Body of pancreas (tissue), 4 donors: ENCODE data around the gene HIBADH. TPM values are rescaled to one million over a fixed set of nuclear protein-coding genes. Genes with fewer than 3 reads are reported as not detected.
"Not testable (repeated sequence)": the region's sequence is repeated elsewhere in the genome, so short reads cannot be mapped to it uniquely, and the experiment has no call there.

Experiments
- ATAC-seq: fragments of 150-250 bp; one replicate; pipeline ENCODE4 v1.9.1; 2016
- DNase-seq, 4 donors: peaks; one replicate each; pipeline ENCODE4 v3.0.0-alpha.2; 2019
- H3K27ac ChIP-seq, 4 donors: fragments of 200-600 bp; sonication (generic); 1 replicate in 3 of 4; 2 replicates in 1 of 4; pipeline versions ENCODE4 v1.5.1 to v1.6.1; 2016 to 2019; ENCODE audit warnings: mild to moderate bottlenecking in 1 of 4, mixed read lengths in 1 of 4, moderate library complexity in 1 of 4
- H3K27me3 ChIP-seq, 2 donors: fragments of 200-600 bp; sonication (generic); one replicate each; pipeline ENCODE4 v1.6.0; 2016; ENCODE audit warnings: mild to moderate bottlenecking in 1 of 2
- H3K36me3 ChIP-seq, 2 donors: fragments of 200-600 bp; sonication (generic); replicated peaks in 1 of 2; 2 replicates each; pipeline ENCODE4 v1.5.1; 2016; ENCODE audit warnings: low read depth in 2 of 2; ENCODE audit not compliant: insufficient read depth in 1 of 2
- H3K4me1 ChIP-seq: fragments of 200-600 bp; sonication (generic); one replicate; pipeline ENCODE4 v1.6.0; 2016
- H3K4me3 ChIP-seq, 2 donors: fragments of 200-600 bp; sonication (generic); 1 replicate in 1 of 2; 2 replicates in 1 of 2; pipeline ENCODE4 v1.5.1; 2016 to 2019
- H3K9me3 ChIP-seq, 3 donors: fragments of 200-600 bp; sonication (generic); 1 replicate in 2 of 3; 2 replicates in 1 of 3; pipeline ENCODE4 v1.5.1; 2016
- POLR2A ChIP-seq, 3 donors: fragments of 450-650 bp; IDR thresholded peaks; one replicate each; pipeline ENCODE4 v1.6.1; 2016; ENCODE audit warnings: antibody characterized with exemption in 3 of 3, mild to moderate bottlenecking in 2 of 3
- WGBS, 2 donors: methylation state at CpG; one replicate each; pipeline ENCODE4 v1.1.5; 2017; 5-methylcytosine and 5-hydroxymethylcytosine counted together
- intact Hi-C: fragments of 100-400 bp; cut with DNase I; formaldehyde crosslinking; loops from one replicate; pipeline ENCODE4 v1.15.1; 2023
- total RNA-seq, 2 donors: library from RNA; depleted of rRNA; stranded (reverse); fragments of >200 nt; gene quantifications; one replicate each; pipeline ENCODE4 v1.1.0, GENCODE V29; 2016
- TF ChIP-seq, protein P1 (sequence below), 7 experiments: fragments of 450-650 bp in 4 of 7; fragments of 200-600 bp in 3 of 7; sonication (generic) in 3 of 7; IDR thresholded peaks; one replicate each; pipeline ENCODE4 v1.5.1; 2016 to 2019; ENCODE audit warnings: antibody characterized with exemption in 7 of 7

HIBADH gene
- total RNA-seq, 2 donors from 2014 or later = 22.1 to 31.0 TPM

DNA sequence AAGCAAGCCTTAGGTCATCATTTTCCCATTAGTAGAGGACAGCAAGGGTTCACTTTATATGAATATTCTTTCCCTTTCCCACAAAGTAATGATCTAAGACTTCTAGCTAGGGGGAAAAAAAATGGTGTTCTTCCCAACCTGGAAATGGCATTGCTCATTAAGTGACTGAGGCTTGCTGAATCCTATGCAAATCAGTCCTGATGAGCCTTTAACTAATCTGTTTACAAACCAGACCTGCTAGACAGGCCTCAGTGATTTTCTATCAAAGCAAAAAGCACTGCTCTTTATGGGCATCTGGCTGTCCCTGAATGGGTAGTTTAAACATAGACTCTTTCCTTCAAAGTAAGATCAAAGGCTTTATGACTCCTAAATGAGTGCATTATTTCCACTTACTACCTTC, 146.3 kb downstream of the HIBADH start:
- Histone ChIP-seq H3K36me3 (no peaks in the 10 kb centered on the region), H3K27ac (no peak overlapping the region), H3K4me1 (no peaks in the 10 kb centered on the region), H3K27me3 (no peaks in the 10 kb centered on the region), H3K4me3 (no peak overlapping the region), H3K9me3 (no peaks in the 10 kb centered on the region)
- DNase-seq (no peak), ATAC-seq (no peak)
- intact Hi-C loops = no loop called here
- TF ChIP-seq, protein P1, sequence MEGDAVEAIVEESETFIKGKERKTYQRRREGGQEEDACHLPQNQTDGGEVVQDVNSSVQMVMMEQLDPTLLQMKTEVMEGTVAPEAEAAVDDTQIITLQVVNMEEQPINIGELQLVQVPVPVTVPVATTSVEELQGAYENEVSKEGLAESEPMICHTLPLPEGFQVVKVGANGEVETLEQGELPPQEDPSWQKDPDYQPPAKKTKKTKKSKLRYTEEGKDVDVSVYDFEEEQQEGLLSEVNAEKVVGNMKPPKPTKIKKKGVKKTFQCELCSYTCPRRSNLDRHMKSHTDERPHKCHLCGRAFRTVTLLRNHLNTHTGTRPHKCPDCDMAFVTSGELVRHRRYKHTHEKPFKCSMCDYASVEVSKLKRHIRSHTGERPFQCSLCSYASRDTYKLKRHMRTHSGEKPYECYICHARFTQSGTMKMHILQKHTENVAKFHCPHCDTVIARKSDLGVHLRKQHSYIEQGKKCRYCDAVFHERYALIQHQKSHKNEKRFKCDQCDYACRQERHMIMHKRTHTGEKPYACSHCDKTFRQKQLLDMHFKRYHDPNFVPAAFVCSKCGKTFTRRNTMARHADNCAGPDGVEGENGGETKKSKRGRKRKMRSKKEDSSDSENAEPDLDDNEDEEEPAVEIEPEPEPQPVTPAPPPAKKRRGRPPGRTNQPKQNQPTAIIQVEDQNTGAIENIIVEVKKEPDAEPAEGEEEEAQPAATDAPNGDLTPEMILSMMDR (IDR thresholded peaks at IDR 0.05) = no peak

DNA sequence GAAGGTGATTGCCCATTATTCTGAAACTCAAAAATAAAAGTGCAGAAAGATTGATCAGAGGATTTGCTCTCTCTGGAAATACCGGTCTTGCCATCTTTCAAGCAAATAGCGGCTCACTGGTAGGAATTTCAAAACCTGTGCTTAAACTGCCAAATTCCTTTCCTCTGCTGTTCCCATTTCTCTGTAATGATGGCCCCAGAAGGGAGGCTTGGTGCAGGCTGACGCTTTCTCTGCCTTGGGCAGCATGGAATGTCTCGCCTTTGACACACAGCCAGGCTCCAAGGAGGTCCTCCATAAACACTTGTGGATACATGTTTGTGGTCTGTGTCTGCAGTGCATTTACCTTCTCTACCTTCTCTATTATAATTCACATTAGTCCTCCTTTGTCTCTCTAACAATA, 146.8 kb downstream of the HIBADH start:
- Histone ChIP-seq H3K4me1 (no peaks in the 10 kb centered on the region), H3K4me3 (no peak overlapping the region), H3K27ac (no peak overlapping the region), H3K9me3 (no peaks in the 10 kb centered on the region), H3K27me3 (no peaks in the 10 kb centered on the region), H3K36me3 (no peaks in the 10 kb centered on the region)
- WGBS, 2 donors = 88 to 89% methylated on average over 4 of the region's 4 CpGs
- TF ChIP-seq, protein P1 (IDR thresholded peaks at IDR 0.05) = no peak
- no peak for TF ChIP-seq POLR2A (IDR thresholded peaks at IDR 0.05)
- intact Hi-C loops = no loop called here
- DNase-seq (no peak), ATAC-seq (no peak)

DNA sequence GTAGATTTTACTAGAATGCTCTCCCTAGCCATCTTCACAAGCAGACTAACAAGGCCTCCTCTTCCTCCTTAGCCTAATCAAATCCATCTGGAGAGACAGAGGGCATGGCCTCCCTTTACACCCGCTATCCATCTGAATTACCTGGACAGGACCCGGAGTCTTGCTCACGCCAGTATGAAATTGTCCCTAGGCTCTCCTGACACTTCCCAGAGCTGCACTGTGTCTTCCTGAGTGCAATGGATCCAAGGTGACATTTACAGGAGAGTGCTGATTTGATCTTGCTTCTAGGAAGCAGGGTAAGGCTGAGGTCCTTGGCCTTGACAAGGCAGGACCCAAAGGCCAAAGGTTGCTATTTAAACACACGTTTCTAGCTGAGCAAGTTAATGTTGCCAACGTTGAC, 147.8 kb downstream of the HIBADH start:
- Histone ChIP-seq H3K4me3 (no peak overlapping the region), H3K27ac (no peak overlapping the region), H3K36me3 (no peaks in the 10 kb centered on the region), H3K9me3 (no peaks in the 10 kb centered on the region), H3K27me3 (no peaks in the 10 kb centered on the region), H3K4me1 (no peaks in the 10 kb centered on the region)
- ATAC-seq (no peak), DNase-seq (no peak)
- TF ChIP-seq, protein P1 (IDR thresholded peaks at IDR 0.05) = no peak
- no peak for TF ChIP-seq POLR2A (IDR thresholded peaks at IDR 0.05)
- intact Hi-C loops = no loop called here
- 66 to 67% methylated on average over 5 of the region's 5 CpGs for WGBS, 2 donors

DNA sequence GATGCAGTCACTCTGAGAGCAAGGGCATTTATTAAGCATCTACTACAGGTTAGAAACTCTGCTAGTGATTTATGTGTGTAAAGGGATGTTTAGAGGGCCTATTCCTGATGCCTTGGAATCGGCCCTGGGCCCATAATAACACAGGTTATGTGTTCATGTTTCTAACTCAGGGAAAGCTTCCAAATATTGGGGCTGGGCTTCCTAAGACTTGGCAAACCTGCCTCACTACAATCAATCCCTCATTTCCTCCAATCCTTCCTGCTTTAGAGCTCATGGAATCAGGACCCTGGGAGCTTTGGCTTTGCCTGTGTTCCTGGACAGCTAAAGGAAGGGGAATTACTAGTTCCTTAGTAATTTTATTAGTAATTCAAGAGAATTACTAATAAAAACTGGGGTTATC, 148.8 kb downstream of the HIBADH start:
- H3K4me3 ChIP-seq = no peak overlapping the region
- H3K27me3 ChIP-seq = no peaks in the 10 kb centered on the region
- WGBS, 2 donors = 40 to 53% methylated on average over 1 of the region's 1 CpG
- H3K9me3 ChIP-seq = no peaks in the 10 kb centered on the region
- no peak for TF ChIP-seq POLR2A (IDR thresholded peaks at IDR 0.05)
- no peaks in the 10 kb centered on the region for H3K36me3 ChIP-seq
- no peak overlapping the region for H3K27ac ChIP-seq
- ATAC-seq = no peak
- H3K4me1 ChIP-seq = no peaks in the 10 kb centered on the region
- intact Hi-C loops = no loop called here
- DNase-seq = no peak

DNA sequence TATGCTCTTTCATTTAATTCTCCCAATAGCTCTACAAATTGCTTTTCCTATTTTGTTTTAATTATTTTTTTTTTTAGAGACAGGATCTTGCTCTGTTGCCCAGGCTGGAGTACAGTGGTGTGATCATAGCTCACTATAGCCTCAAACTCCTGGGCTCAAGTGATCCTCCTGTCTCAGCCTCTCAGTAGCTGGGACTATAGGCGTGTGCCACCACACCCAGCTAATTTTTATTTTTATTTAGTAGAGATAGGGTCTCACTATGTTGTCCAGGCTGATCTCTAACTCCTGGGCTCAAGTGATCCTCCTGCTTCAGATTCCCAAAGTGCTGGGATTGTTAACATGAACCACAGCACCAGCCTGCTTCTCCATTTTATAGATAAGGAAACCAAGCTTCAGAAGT, 151.3 kb downstream of the HIBADH start:
- ATAC-seq, H3K9me3 ChIP-seq, H3K4me1 ChIP-seq, H3K36me3 ChIP-seq, H3K4me3 ChIP-seq, H3K27ac ChIP-seq, intact Hi-C loops, H3K27me3 ChIP-seq, DNase-seq: not testable (repeated sequence)
- WGBS, 2 donors = 95 to 100% methylated on average over 1 of the region's 1 CpG

DNA sequence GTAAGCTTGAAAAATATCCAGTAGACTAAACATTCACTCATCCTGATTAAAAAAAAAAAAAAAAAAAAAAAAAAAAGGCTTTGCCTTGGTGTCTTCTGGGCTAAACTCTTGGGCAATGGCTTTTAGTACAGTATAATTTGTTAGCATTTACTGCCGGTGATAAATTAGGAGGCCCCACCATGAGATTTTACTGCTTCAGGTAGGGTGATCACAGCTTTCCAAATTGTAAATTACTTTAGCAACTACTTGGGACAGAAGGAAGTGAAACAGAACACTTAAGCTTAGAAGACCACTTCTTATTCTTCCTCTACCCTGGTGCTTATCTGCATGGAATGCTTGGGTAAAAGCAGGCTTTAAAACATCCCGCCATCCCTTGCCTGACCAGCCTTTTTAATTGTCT, 152.1 kb downstream of the HIBADH start:
- Histone ChIP-seq H3K9me3 (no peaks in the 10 kb centered on the region), H3K4me3 (no peak overlapping the region), H3K27me3 (no peaks in the 10 kb centered on the region), H3K4me1 (no peaks in the 10 kb centered on the region), H3K27ac (no peak overlapping the region), H3K36me3 (no peaks in the 10 kb centered on the region)
- TF ChIP-seq, protein P1 (IDR thresholded peaks at IDR 0.05) = no peak
- TF ChIP-seq POLR2A (IDR thresholded peaks at IDR 0.05) = no peak
- ATAC-seq = no peak
- DNase-seq = no peak
- 88 to 89% methylated on average over 2 of the region's 2 CpGs for WGBS, 2 donors
- intact Hi-C loops = no loop called here

DNA sequence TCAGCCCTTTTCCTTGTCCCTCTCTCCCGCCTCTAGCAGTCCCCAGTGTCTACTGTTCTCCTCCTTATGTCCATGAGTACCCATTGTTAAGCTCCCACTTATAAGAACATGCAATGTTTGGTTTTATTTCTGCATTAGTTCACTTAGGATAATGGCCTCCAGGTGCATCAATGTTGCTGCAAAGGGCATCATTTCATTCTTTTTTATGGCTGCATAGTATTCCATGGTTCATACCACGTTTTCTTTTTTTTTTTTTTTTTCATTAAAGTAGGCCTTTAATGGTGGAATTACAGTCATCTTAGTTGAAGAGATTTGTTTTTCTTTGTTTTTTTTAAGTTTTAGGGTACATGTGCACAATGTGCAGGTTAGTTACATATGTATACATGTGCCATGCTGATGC, 160.8 kb downstream of the HIBADH start:
- H3K36me3 ChIP-seq, ATAC-seq, H3K27ac ChIP-seq, H3K4me3 ChIP-seq, DNase-seq, H3K27me3 ChIP-seq, H3K4me1 ChIP-seq, intact Hi-C loops, H3K9me3 ChIP-seq: not testable (repeated sequence)
- WGBS, 2 donors = 90 to 98% methylated on average over 2 of the region's 2 CpGs
